Osteocyte (in vitro differentiated cells): ENCODE results near the gene CLDN16. TPM values are rescaled to one million over a fixed set of nuclear protein-coding genes. Genes with fewer than 3 reads are reported as not detected.

Experiments used
- DNase-seq: peaks from one replicate; pipeline ENCODE4 v3.0.0; 2021; ENCODE audit warnings: mixed read lengths; ENCODE audit not compliant: unreplicated experiment; ENCODE audit errors: extremely low spot score
- H3K27ac Mint-ChIP-seq: one replicate; pipeline ENCODE4 v1.8.0; 2021; ENCODE audit warnings: mild to moderate bottlenecking, mixed read lengths; ENCODE audit not compliant: unreplicated experiment
- H3K27me3 Mint-ChIP-seq: one replicate; pipeline ENCODE4 v1.8.0; 2021; ENCODE audit warnings: mixed read lengths; ENCODE audit not compliant: unreplicated experiment
- H3K36me3 Mint-ChIP-seq: one replicate; pipeline ENCODE4 v1.8.0; 2021; ENCODE audit warnings: mixed read lengths; ENCODE audit not compliant: unreplicated experiment
- H3K4me1 Mint-ChIP-seq: one replicate; pipeline ENCODE4 v1.8.0; 2021; ENCODE audit warnings: mixed read lengths; ENCODE audit not compliant: unreplicated experiment
- H3K4me3 Mint-ChIP-seq: one replicate; pipeline ENCODE4 v1.8.0; 2021; ENCODE audit warnings: mild to moderate bottlenecking, moderate library complexity, mixed read lengths; ENCODE audit not compliant: unreplicated experiment
- H3K9me3 Mint-ChIP-seq: one replicate; pipeline ENCODE4 v1.8.0; 2021; ENCODE audit warnings: mixed read lengths; ENCODE audit not compliant: unreplicated experiment
- CTCF ChIP-seq: fragments of 200-600 bp; sonication (generic); IDR thresholded peaks from 2 replicates; pipeline ENCODE4 v1.5.0; 2021; ENCODE audit warnings: antibody characterized with exemption, mild to moderate bottlenecking, moderate library complexity
- total RNA-seq: library from RNA; stranded (reverse); gene quantifications from 2 replicates; pipeline ENCODE4 v1.2.1, GENCODE V29; 2021

The CLDN16 gene
- total RNA-seq, 1 donor from 2014 or later = not detected

GRCh38 chr3:190432216-190432615 lies 44.3 kb downstream of the CLDN16 start:
- Mint-ChIP-seq H3K4me1 (peaks cover 17% of the 10 kb centered on the region), H3K27ac (no peak overlapping the region), H3K36me3 (peaks cover 3% of the 10 kb centered on the region), H3K9me3 (peaks cover 8% of the 10 kb centered on the region), H3K4me3 (no peak overlapping the region), H3K27me3 (no peaks in the 10 kb centered on the region)
- TF ChIP-seq CTCF = no peak
- no peak for DNase-seq

- Mint-ChIP-seq H3K27ac (no peak overlapping the region), H3K4me1 (peaks cover 17% of the 10 kb centered on the region), H3K9me3 (peaks cover 8% of the 10 kb centered on the region), H3K27me3 (no peaks in the 10 kb centered on the region), H3K4me3 (no peak overlapping the region), H3K36me3 (peaks cover 3% of the 10 kb centered on the region)
- no peak for DNase-seq
- TF ChIP-seq CTCF = no peak
Observed at GRCh38 chr3:190433626-190434025, 45.7 kb downstream of the CLDN16 start.

GRCh38 chr3:190435618-190436017 lies 47.7 kb downstream of the CLDN16 start:
- H3K4me3 Mint-ChIP-seq = no peak overlapping the region
- no peak overlapping the region for H3K27ac Mint-ChIP-seq
- H3K9me3 Mint-ChIP-seq = peaks cover 8% of the 10 kb centered on the region
- peaks cover 14% of the 10 kb centered on the region for H3K4me1 Mint-ChIP-seq
- DNase-seq = no peak
- no peaks in the 10 kb centered on the region for H3K27me3 Mint-ChIP-seq
- TF ChIP-seq CTCF = no peak
- H3K36me3 Mint-ChIP-seq = peaks cover 3% of the 10 kb centered on the region

GRCh38 chr3:190436331-190436730 lies 48.4 kb downstream of the CLDN16 start:
- no peak for DNase-seq
- no peak for TF ChIP-seq CTCF
- Mint-ChIP-seq H3K4me3 (no peak overlapping the region), H3K4me1 (peaks cover 14% of the 10 kb centered on the region), H3K9me3 (peaks cover 8% of the 10 kb centered on the region), H3K27me3 (no peaks in the 10 kb centered on the region), H3K36me3 (peaks cover 3% of the 10 kb centered on the region), H3K27ac (no peak overlapping the region)

GRCh38 chr3:190442240-190442639 lies 54.3 kb downstream of the CLDN16 start:
- H3K27ac Mint-ChIP-seq = no peak overlapping the region
- H3K4me3 Mint-ChIP-seq = no peak overlapping the region
- no peaks in the 10 kb centered on the region for H3K9me3 Mint-ChIP-seq
- no peak for TF ChIP-seq CTCF
- H3K27me3 Mint-ChIP-seq = no peaks in the 10 kb centered on the region
- H3K4me1 Mint-ChIP-seq = peaks cover 19% of the 10 kb centered on the region
- no peak for DNase-seq
- no peaks in the 10 kb centered on the region for H3K36me3 Mint-ChIP-seq
